Cardiac fibroblast (primary cell): Measurements from ENCODE around the gene CCDC68.

Experiments used
- DNase-seq, 2 donors: peaks; one replicate each; pipeline versions ENCODE4 v3.0.0 to v3.0.0-alpha.2; 2010; ENCODE audit warnings: low read depth in 2 of 2
- H3K4me3 ChIP-seq, 2 donors: replicated peaks in 1 of 2; 1 replicate in 1 of 2; 2 replicates in 1 of 2; pipeline ENCODE4 v1.5.1; 2011; ENCODE audit warnings: low read depth in 2 of 2, low read length in 2 of 2, mild to moderate bottlenecking in 2 of 2, moderate library complexity in 1 of 2
- CTCF ChIP-seq: IDR thresholded peaks from one replicate; pipeline ENCODE4 v1.5.1; 2011; ENCODE audit warnings: low read depth, mild to moderate bottlenecking, low read length, inconsistent platforms

Gene CCDC68

GRCh38 chr18:54956506-54956905 lies 2.8 kb downstream of the CCDC68 start:
- TF ChIP-seq CTCF, result no peak
- no peak for DNase-seq
- H3K4me3 ChIP-seq, result no peak overlapping the region

- no peak overlapping the region for H3K4me3 ChIP-seq
- TF ChIP-seq CTCF, result no peak
These were observed 7.2 kb downstream of the CCDC68 start for GRCh38 chr18:54952026-54952425.

GRCh38 chr18:54950221-54950620 lies 9.0 kb downstream of the CCDC68 start:
- DNase-seq, result no peak
- no peak for TF ChIP-seq CTCF
- no peak overlapping the region for H3K4me3 ChIP-seq

More at GRCh38 chr18:54952026-54952425, 7.2 kb downstream of the CCDC68 start:
- no peak for DNase-seq

- TF ChIP-seq CTCF, result no peak
- H3K4me3 ChIP-seq, result no peak overlapping the region
- DNase-seq, result no peak
These were observed 9.7 kb downstream of the CCDC68 start for GRCh38 chr18:54949588-54949987.

GRCh38 chr18:54948350-54948837 lies 10.9 kb downstream of the CCDC68 start:
- no peak overlapping the region for H3K4me3 ChIP-seq
- TF ChIP-seq CTCF, result no peak
- DNase-seq, result no peak

- no peak for TF ChIP-seq CTCF
- H3K4me3 ChIP-seq, result no peak overlapping the region
- peak in 1 of 2 donors; percentile 47 for DNase-seq
These were observed 12.2 kb downstream of the CCDC68 start for GRCh38 chr18:54947091-54947490.

- H3K4me3 ChIP-seq, result peak overlapping the region; percentile 41
- peak; percentile 59 to 66 for DNase-seq
These were observed 13.1 kb downstream of the CCDC68 start for GRCh38 chr18:54946149-54946581.

More at GRCh38 chr18:54946149-54946581, 13.1 kb downstream of the CCDC68 start:
- TF ChIP-seq CTCF, result no peak
